ENCODE measurements around the gene PKNOX2. TPM values are rescaled to one million over a fixed set of nuclear protein-coding genes. Genes with fewer than 3 reads are reported as not detected.

PKNOX2 gene
- total and polyA plus RNA-seq, 4 donors: 0.14 to 0.29 (median 0.24) TPM

- Histone ChIP-seq H3K4me3 (ENCODE audit: low read depth in 1 of 3, low read length in 3 of 3) (no peak overlapping the region), H3K4me1 (ENCODE audit: control insufficient read depth in 4 of 4, insufficient read depth in 4 of 4, low read length in 3 of 4) (no peaks in the 10 kb centered on the region), H3K27me3 (ENCODE audit: control insufficient read depth in 4 of 4, insufficient read depth in 4 of 4, low read length in 3 of 4) (no peaks in the 10 kb centered on the region), H3K36me3 (ENCODE audit: control insufficient read depth in 4 of 4, insufficient read depth in 3 of 4, low read depth in 1 of 4, low read length in 3 of 4) (no peaks in the 10 kb centered on the region), H3K9me3 (ENCODE audit: control insufficient read depth in 4 of 4, low read length in 3 of 4) (no peaks in the 10 kb centered on the region), H3K9ac (ENCODE audit: low read depth in 1 of 2, low read length in 2 of 2) (no peak overlapping the region), H3K27ac (ENCODE audit: low read depth in 1 of 2, low read length in 2 of 2) (no peak overlapping the region)
- TF ChIP-seq JUND (IDR thresholded peaks at IDR 0.05) (no peak), CTCF (IDR thresholded peaks at IDR 0.05; ENCODE audit: low read depth, low read length, missing input control) (no peak), RAD21 (IDR thresholded peaks at IDR 0.05) (no peak), EGR1 (IDR thresholded peaks at IDR 0.05; ENCODE audit: low read depth in 2 of 2) (no peak), ATF3 (IDR thresholded peaks at IDR 0.05) (no peak), YY1 (IDR thresholded peaks at IDR 0.05) (no peak), MAX (IDR thresholded peaks at IDR 0.05) (no peak), ZBTB33 (IDR thresholded peaks at IDR 0.05) (no peak), HNF4A (conservative IDR thresholded peaks at IDR 0.05) (no peak), SP1 (IDR thresholded peaks at IDR 0.05) (no peak), REST (IDR thresholded peaks at IDR 0.05) (no peak), FOXA2 (IDR thresholded peaks at IDR 0.05) (no peak), FOXA1 (IDR thresholded peaks at IDR 0.05) (no peak), HNF4G (IDR thresholded peaks at IDR 0.05) (no peak), GABPA (IDR thresholded peaks at IDR 0.05 in 1 of 2, conservative IDR thresholded peaks at IDR 0.05 in 1 of 2) (no peak)
- 85% methylated on average over 9 of the region's 9 CpGs for WGBS
- DNase-seq (ENCODE audit: low spot score): no peak
Measured at GRCh38 chr11:125304876-125305275, 140.3 kb downstream of the PKNOX2 start.

GRCh38 chr11:125305345-125305744 is 140.8 kb downstream of the PKNOX2 start:
- Histone ChIP-seq H3K27ac (ENCODE audit: low read depth in 1 of 2, low read length in 2 of 2) (no peak overlapping the region), H3K4me1 (ENCODE audit: control insufficient read depth in 4 of 4, insufficient read depth in 4 of 4, low read length in 3 of 4) (no peaks in the 10 kb centered on the region), H3K36me3 (ENCODE audit: control insufficient read depth in 4 of 4, insufficient read depth in 3 of 4, low read depth in 1 of 4, low read length in 3 of 4) (no peaks in the 10 kb centered on the region), H3K4me3 (ENCODE audit: low read depth in 1 of 3, low read length in 3 of 3) (no peak overlapping the region), H3K9me3 (ENCODE audit: control insufficient read depth in 4 of 4, low read length in 3 of 4) (no peaks in the 10 kb centered on the region), H3K9ac (ENCODE audit: low read depth in 1 of 2, low read length in 2 of 2) (no peak overlapping the region), H3K27me3 (ENCODE audit: control insufficient read depth in 4 of 4, insufficient read depth in 4 of 4, low read length in 3 of 4) (no peaks in the 10 kb centered on the region)
- 85% methylated on average over 7 of the region's 7 CpGs for WGBS
- no peak for DNase-seq (ENCODE audit: low spot score)
- TF ChIP-seq HNF4G (IDR thresholded peaks at IDR 0.05): no peak
